Gastroesophageal sphincter (tissue), 2 donors: ENCODE measurements around the gene ENTPD5.

ENCODE experiments used
- EP300 ChIP-seq: sonication (generic); formaldehyde crosslinking; IDR thresholded peaks from one replicate; pipeline ENCODE4 v1.6.1; 2017; ENCODE audit warnings: antibody characterized with exemption, mild to moderate bottlenecking
- POLR2A ChIP-seq, 2 donors: fragments of 450-650 bp; IDR thresholded peaks; one replicate each; pipeline ENCODE4 v1.6.1; 2017; ENCODE audit warnings: antibody characterized with exemption in 2 of 2, mild to moderate bottlenecking in 2 of 2, moderate library complexity in 1 of 2

DNA sequence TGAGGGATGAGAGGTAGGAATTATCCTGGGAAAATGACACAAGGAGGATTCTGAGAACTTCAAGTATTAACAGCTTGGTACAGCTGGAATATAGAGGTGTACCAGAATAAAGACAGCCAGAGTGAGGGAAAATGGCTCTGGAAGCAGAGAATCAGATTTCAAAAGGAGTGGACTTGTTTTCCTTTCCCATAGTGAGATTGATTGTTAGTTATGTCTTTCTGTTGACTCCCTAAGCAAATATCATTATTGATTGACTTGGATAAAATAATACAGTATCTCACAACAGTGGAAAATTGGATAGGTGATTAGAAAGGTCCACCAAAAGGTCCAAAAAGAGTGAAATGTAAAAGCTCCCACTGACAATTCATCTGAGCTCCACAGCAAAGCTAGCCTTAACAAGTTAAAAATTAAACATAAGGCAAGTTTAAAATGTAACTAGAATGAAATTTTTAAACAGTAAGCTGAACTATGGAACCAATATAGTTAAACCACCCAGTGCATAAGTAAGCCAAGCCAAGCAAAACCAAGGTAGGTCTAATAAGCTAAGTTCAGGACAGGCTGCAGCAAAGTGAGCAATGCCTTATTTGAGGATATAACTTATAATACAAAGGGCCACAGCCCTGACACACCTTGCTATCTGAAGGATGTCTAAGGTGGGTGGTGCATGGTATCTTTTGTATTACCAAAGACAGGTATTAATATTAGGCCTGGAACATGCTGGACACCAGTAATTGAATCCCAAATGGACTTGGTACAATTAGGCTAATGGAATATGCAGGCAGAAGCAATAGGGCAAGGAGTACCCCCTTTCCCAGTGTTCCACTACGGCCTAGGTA is 21.8 kb downstream of the ENTPD5 start:
- TF ChIP-seq POLR2A (IDR thresholded peaks at IDR 0.05) (no peak), EP300 (no peak)
